GM18511 (cell line): ENCODE data around the gene MPO.

Experiments used
- ATAC-seq: cut with Tn5 transposase; IDR thresholded peaks from one replicate; pipeline ENCODE4 v1.9.1; 2021; ENCODE audit warnings: mild to moderate bottlenecking, moderate library complexity; ENCODE audit not compliant: unreplicated experiment

Gene MPO

DNA sequence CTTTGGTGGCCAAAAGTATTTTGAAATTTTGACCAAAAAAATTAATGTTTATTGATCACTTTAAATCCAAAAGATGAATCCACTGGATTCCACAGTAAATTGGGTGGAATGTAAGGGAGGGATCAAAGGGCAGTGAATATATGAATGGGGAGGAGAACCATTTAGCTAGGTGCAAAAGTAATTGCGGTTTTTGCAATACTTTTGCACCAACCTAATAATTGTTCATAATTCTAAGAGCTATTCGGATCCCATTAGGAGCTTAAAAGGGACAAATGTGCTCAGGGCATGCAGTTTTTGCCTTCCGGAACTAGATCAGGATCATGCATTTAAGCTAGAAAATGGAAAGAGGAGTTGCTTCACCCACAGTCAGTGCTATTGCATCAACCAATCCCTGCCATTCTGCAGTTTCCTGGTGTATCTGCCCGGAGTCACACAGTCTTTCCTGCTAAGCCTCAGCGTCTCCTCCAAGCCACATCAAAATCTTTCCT, 42.5 kb downstream of the MPO start, which contains the start of gene LPO:
Gene LPO (plus strand): TSS at position 438 of the 488 bp plus-strand sequence. CDS start 4,396 bp downstream, outside the sequence.
- no peak for ATAC-seq

GRCh38 chr17:58236394-58236793, 44.3 kb downstream of the MPO start:
- ATAC-seq: no peak

- ATAC-seq: no peak
These were observed 44.9 kb downstream of the MPO start for GRCh38 chr17:58235821-58236220.

DNA sequence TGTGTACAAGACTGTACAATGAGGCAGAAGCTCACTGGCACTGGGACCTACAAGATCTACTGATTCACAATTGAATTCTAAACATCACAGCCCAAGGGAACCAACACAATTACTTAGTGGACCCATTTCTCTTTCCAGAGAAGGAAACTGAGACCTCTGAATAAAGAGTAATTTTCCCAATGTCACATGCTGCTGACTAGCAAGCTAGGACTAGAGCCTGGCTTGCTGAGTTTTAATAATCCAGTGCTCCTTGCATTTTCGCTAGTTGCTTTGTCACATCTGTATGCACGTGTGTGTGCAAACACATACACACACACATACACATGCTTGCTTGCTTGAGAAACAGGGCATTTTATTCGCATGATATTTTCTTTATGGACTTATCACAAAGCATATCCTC, 46.2 kb downstream of the MPO start:
- no peak for ATAC-seq

DNA sequence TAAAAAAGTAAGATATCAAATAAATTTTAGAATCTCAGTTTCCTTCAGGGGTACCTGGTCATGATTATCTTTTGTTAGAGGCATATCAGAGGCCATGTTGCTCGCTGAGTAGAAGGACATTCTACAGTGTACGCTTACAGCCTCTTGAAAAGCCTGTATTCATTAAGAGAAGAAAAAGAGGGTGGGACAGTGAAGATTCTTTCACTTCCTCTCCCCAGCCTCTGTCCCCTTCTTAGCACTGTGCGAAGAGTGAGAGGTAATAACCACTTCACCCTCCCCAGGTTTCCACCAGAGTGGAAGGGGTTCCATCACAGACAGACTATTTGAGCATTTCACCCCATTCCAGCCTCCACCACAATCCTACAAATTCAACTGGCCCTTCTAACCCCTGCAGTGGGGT, 47.2 kb downstream of the MPO start:
- peak; percentile 79 for ATAC-seq

DNA sequence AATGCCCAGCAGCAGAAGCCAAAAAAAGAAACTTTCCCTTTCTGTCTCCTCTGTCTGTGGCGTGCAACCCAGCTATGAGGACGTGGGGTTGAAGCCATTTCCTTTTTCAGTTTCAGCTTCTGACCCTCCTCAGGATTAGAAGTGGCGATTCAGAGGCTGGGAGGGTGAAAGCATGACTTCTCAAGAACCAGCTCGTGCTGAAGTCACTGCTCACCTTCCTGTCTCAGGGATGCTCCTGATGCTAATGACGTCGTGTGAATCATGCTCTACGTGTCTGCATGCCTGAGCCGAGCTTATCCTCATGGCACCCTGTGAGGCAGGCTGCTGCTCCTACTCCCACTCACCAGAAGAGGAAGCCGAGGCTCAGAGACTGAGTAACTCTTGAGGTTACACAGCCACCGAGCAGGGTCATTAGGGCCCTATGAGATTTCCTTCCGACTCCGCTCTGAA, 48.0 kb downstream of the MPO start:
- ATAC-seq: peak; percentile 86

- no peak for ATAC-seq
These were observed 49.1 kb downstream of the MPO start for GRCh38 chr17:58231641-58232040.

- no peak for ATAC-seq
These were observed 50.9 kb downstream of the MPO start for GRCh38 chr17:58229881-58230280.

DNA sequence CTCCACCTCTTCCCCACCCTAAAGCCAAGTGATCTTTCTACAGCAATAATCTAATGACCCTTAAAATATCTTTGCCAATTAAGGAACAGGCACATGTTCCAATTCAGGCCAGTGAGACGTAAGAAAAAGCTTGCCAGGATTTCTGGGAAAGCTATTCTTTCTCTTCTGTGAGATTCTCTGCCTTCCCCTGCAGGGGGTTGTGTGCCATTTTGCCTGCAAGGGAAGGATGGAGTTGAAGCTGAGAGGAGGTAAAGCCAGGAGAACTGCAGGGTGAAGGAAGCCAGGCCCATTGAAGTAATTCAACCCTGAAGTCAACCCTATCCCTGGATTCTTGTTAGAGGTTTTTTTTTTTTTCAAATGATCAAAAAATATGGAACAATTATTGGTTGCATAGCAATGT, 51.4 kb downstream of the MPO start:
- no peak for ATAC-seq

DNA sequence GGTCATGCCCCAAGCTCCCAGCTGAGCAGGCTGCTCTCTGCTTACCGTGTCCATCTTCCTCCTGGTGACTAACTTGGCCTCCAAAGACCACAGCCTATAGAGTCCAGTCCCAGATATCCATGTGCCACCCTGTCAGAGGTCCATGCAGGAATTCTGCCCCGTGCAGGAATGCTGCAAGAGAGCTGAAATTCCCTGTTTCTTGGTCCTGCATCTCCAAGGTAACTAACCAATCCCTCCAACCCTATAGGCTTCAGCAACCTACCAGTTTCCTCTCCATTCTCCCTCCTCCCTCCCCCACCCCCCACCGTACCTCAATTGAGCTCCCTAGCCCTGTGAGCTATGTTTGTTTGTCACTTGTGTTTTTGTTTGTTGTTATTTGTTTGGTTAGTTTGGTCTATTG, 52.1 kb downstream of the MPO start:
- ATAC-seq: no peak

DNA sequence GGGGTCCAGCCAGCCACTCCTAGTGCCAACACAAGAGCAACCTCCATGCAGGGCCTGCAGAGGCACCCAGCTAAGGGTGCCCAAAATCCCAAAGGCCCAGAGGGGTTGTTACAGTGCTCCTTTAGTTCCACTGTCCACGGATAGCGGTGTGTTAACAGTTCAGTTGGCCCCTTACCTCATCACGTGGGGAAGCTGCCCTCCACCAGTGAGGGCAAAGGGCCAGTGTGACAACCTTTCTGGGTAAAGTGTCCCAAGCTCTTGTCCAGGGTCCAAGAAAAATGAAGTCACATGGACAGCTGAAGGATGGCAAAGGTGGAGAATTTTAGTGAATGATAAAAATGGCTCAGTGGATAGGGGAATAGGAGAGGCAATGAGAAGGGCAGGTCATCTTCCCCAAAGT, 53.0 kb downstream of the MPO start:
- ATAC-seq: no peak

DNA sequence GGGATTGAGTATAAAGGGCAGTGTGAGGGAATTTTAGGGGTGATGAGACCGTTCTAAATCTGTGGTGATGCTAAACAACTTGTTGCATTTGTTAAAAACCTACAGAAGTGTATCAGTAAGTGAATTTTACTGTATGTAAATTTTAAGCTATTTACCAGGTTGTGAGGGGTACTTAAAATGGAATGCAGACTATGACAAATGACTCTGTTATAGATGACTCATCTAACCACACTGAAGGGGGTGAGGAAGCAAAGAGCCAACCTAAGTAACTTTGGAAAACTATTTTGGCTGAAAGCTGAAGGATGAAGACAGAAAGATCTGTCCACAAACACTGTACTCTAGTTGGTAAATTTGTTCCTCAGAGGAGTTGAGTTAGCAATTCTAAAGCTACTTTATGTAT, 56.4 kb downstream of the MPO start:
- no peak for ATAC-seq
